Activated CD8-positive, alpha-beta T cell treated with anti-CD3 and anti-CD28 coated beads for 36 hours (primary cell): ENCODE results near the gene ATP5F1D. TPM values are rescaled to one million over a fixed set of nuclear protein-coding genes. Genes with fewer than 3 reads are reported as not detected.

Experiments used
- ATAC-seq: fragments of 200-7000 bp; cut with Tn5 transposase; one replicate; pipeline ENCODE4 v1.10.0; 2021; ENCODE audit warnings: mild to moderate bottlenecking, moderate library complexity
- CTCF ChIA-PET: fragments of 350-600 bp; sonication (Branson Sonifier 250); formaldehyde crosslinking; loops from one replicate; lab custom pipeline; 2021; ENCODE audit warnings: antibody characterized with exemption; lab: Charles Lee
- POLR2A ChIA-PET: fragments of 350-600 bp; sonication (Branson Sonifier 250); formaldehyde crosslinking; loops from one replicate; lab custom pipeline; 2021; ENCODE audit warnings: antibody characterized with exemption; lab: Charles Lee
- DNase-seq: peaks from one replicate; pipeline ENCODE4 v3.0.0-alpha.2; 2020
- H3K27ac Mint-ChIP-seq: one replicate; pipeline ENCODE4 v1.8.0; 2021; ENCODE audit warnings: mild to moderate bottlenecking, mixed read lengths
- H3K27me3 Mint-ChIP-seq: one replicate; pipeline ENCODE4 v1.8.0; 2021; ENCODE audit warnings: mixed read lengths
- H3K36me3 Mint-ChIP-seq: one replicate; pipeline ENCODE4 v1.8.0; 2021; ENCODE audit warnings: low read depth, mixed read lengths
- H3K4me1 Mint-ChIP-seq: one replicate; pipeline ENCODE4 v1.8.0; 2021; ENCODE audit warnings: low read depth, mixed read lengths
- H3K4me3 Mint-ChIP-seq: one replicate; pipeline ENCODE4 v1.8.0; 2021; ENCODE audit warnings: mild to moderate bottlenecking, moderate library complexity, mixed read lengths
- H3K9me3 Mint-ChIP-seq: one replicate; pipeline ENCODE4 v1.8.0; 2021; ENCODE audit warnings: mixed read lengths
- intact Hi-C: fragments of 100-400 bp; cut with micrococcal nuclease; formaldehyde crosslinking; loops from one replicate; pipeline ENCODE4 v1.10.0; 2022
- total RNA-seq, 2 experiments: library from RNA; stranded (reverse); gene quantifications; one replicate each; pipeline ENCODE4 v1.2.3, GENCODE V29; 2021
- TF ChIP-seq, protein P1 (sequence below): fragments of 200-600 bp; IDR thresholded peaks from one replicate; pipeline ENCODE4 v1.8.0; 2022; ENCODE audit warnings: antibody characterized with exemption, mild to moderate bottlenecking

Gene ATP5F1D
- total RNA-seq, 2 experiments from 2014 or later, result 186 to 199 TPM

DNA sequence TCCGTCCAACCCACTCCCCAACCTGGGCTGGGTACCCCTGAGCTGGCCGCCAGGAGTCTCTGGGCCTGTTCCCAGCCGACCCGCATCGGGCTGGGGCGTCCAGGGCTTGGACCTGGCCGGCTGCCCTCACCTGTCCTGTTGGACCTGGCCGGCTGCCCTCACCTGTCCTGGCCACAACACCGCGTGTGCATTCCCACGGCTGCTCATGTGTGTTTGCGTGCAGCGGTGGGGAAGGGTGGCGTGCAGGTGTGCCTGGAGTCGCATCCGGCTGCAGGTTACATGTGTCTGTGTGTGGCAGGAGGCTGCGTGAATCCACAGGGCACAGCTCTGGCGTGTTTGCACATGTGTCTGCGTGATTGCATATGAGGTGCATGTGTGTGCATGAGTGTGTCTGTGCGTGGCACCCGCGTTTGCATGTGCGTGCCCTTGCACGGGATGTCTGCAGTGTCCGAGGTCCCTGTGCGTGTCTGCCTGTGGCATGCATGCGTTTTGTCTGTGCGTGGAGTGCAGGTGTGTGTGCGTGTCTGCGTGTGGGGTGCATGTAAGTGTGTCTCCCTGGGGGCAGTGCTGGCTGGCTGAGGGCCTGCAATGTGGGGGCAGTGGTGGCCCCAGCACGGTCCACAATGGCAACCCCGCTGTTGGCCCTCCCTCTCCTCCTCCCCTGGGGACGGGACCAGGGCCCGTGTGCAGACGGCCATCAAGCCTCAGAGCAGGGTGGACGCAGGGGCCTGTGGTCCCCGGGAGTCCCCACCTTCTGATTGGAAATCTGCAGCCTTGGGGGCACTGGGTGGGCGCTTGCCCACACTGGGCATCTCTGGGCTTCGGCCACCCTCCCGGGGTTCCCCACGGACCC is 47.5 kb downstream of the ATP5F1D start:
- TF ChIP-seq, protein P1, sequence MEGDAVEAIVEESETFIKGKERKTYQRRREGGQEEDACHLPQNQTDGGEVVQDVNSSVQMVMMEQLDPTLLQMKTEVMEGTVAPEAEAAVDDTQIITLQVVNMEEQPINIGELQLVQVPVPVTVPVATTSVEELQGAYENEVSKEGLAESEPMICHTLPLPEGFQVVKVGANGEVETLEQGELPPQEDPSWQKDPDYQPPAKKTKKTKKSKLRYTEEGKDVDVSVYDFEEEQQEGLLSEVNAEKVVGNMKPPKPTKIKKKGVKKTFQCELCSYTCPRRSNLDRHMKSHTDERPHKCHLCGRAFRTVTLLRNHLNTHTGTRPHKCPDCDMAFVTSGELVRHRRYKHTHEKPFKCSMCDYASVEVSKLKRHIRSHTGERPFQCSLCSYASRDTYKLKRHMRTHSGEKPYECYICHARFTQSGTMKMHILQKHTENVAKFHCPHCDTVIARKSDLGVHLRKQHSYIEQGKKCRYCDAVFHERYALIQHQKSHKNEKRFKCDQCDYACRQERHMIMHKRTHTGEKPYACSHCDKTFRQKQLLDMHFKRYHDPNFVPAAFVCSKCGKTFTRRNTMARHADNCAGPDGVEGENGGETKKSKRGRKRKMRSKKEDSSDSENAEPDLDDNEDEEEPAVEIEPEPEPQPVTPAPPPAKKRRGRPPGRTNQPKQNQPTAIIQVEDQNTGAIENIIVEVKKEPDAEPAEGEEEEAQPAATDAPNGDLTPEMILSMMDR, result no peak
- DNase-seq (no peak), ATAC-seq (no peak)
- peaks cover 2% of the 10 kb centered on the region for H3K4me1 Mint-ChIP-seq
- no peak overlapping the region for H3K4me3 Mint-ChIP-seq
- no peaks in the 10 kb centered on the region for H3K9me3 Mint-ChIP-seq
- ChIA-PET CTCF (no interaction called here), POLR2A (no interaction called here)
- intact Hi-C loops, result no loop called here
- H3K36me3 Mint-ChIP-seq, result no peaks in the 10 kb centered on the region
- H3K27ac Mint-ChIP-seq, result no peak overlapping the region
- peaks cover 29% of the 10 kb centered on the region for H3K27me3 Mint-ChIP-seq

DNA sequence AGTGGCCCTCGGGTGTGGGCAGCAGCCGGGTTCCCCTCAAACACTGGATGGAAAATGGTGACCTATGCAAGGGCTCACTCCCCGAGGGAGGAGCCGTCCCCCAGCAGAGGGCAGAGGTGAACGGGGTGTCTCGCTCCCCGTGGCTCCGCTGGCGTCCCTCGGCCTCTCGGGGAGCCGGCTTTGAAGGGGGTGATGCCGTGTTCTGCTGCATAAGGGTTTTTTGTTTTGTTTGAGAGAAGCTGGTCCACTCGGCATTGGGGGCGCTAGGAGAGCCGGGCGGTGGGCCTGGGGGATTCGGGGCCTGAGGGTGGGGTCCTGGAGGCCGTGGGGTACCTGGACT is 48.1 kb downstream of the ATP5F1D start:
- no peak overlapping the region for H3K27ac Mint-ChIP-seq
- DNase-seq, result no peak
- POLR2A ChIA-PET, result no interaction called here
- H3K4me1 Mint-ChIP-seq, result peaks cover 2% of the 10 kb centered on the region
- no peak for ATAC-seq
- H3K36me3 Mint-ChIP-seq, result no peaks in the 10 kb centered on the region
- TF ChIP-seq, protein P1, result no peak
- intact Hi-C loops, result no loop called here
- H3K4me3 Mint-ChIP-seq, result no peak overlapping the region
- no peaks in the 10 kb centered on the region for H3K9me3 Mint-ChIP-seq
- CTCF ChIA-PET, result no interaction called here
- peaks cover 28% of the 10 kb centered on the region for H3K27me3 Mint-ChIP-seq

DNA sequence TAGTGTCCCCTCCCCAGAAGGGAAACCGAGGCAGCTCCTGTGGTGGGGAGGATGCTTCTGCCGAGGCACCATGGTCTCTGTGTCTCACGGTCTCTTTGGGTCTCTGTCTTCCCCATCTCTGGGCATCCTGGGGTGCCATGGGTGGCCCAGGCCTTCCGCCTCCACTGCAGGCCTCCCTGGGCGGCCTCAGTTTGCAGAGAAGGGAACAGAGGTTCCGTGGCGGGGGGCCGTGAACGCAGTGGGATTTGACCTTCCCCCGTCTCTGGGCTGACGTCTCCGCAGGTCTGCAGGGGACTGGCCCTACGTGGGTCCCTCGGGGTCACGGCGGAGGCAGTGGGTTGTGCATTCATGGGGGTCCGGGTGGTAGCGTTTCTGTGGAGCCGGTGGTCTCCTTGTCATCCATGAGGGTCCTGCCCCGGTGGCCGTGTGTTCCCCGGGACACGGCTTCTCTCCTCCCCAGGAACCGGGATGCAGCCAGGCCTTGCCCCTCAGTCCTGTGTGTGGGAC is 48.7 kb downstream of the ATP5F1D start:
- H3K36me3 Mint-ChIP-seq, result no peaks in the 10 kb centered on the region
- no peak overlapping the region for H3K4me3 Mint-ChIP-seq
- no peak for ATAC-seq
- H3K27me3 Mint-ChIP-seq, result peaks cover 28% of the 10 kb centered on the region
- CTCF ChIA-PET, result no interaction called here
- peaks cover 2% of the 10 kb centered on the region for H3K4me1 Mint-ChIP-seq
- DNase-seq, result no peak
- H3K9me3 Mint-ChIP-seq, result no peaks in the 10 kb centered on the region
- no peak overlapping the region for H3K27ac Mint-ChIP-seq
- POLR2A ChIA-PET, result no interaction called here
- intact Hi-C loops, result no loop called here
- TF ChIP-seq, protein P1, result no peak

DNA sequence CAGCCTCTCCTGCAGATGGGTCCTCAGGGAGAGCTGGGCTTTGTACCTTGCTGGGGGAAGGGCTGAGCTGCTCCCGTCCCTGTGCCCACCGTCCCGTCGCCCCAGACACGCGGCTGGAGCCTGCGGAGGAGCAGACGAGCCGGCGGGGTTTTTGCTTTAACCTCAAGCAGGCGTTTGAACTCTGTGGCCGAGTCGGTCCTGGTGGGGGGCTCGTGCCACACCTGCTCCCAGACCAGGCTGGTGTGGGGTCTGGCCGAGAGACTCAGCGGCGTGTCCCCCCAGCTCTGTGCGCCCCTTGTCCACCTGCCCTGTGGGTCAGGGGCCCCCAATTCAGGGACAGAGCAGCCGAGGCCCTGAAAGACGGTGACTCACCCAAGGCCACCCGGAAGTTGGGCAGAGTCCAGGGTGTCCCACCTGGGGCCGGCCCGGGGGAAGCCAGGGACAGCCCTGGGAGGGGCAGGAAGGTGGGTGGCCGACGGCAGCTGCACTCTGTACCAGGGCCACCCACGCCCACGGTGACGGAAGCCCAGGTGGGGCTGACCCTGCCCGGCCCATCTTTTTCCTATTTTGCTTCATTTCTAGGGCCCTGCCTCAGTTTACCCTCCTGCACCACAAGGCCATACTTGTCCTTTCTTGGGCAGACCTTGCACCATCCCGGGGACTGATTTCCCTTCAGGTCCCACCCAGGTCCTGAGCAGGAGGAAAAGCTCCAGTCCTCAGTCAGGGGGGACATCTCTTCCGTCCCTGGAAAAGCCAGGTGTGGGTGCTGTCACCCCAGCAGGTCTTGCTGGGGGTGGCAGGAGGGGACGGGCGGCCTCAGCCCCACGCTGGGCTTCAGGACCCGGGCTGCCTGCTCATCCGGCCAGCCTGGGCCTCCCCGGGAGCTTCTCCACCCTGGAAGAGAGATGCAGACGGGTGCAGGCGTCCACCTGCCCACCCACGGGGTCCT is 49.4 kb downstream of the ATP5F1D start:
- Mint-ChIP-seq H3K4me1 (peaks cover 2% of the 10 kb centered on the region), H3K27me3 (peaks cover 27% of the 10 kb centered on the region), H3K27ac (no peak overlapping the region), H3K36me3 (no peaks in the 10 kb centered on the region), H3K4me3 (no peak overlapping the region), H3K9me3 (no peaks in the 10 kb centered on the region)
- ChIA-PET POLR2A (interaction anchor here (0.6 kb wide), 1 partner anchor 384 kb away, joined by 3 read pairs; no protein-coding TSS in a partner anchor), CTCF (no interaction called here)
- TF ChIP-seq, protein P1, result no peak
- ATAC-seq (no peak), DNase-seq (no peak)
- intact Hi-C loops, result no loop called here
